GM03348 (cell line): ENCODE data around the gene LRRC74B.
"Not testable (repeated sequence)": the region's sequence is repeated elsewhere in the genome, so short reads cannot be mapped to it uniquely, and the experiment has no call there.

Source experiments
- DNase-seq: peaks from one replicate; pipeline ENCODE4 v3.0.0; 2012; ENCODE audit warnings: low spot score

Gene LRRC74B

DNA sequence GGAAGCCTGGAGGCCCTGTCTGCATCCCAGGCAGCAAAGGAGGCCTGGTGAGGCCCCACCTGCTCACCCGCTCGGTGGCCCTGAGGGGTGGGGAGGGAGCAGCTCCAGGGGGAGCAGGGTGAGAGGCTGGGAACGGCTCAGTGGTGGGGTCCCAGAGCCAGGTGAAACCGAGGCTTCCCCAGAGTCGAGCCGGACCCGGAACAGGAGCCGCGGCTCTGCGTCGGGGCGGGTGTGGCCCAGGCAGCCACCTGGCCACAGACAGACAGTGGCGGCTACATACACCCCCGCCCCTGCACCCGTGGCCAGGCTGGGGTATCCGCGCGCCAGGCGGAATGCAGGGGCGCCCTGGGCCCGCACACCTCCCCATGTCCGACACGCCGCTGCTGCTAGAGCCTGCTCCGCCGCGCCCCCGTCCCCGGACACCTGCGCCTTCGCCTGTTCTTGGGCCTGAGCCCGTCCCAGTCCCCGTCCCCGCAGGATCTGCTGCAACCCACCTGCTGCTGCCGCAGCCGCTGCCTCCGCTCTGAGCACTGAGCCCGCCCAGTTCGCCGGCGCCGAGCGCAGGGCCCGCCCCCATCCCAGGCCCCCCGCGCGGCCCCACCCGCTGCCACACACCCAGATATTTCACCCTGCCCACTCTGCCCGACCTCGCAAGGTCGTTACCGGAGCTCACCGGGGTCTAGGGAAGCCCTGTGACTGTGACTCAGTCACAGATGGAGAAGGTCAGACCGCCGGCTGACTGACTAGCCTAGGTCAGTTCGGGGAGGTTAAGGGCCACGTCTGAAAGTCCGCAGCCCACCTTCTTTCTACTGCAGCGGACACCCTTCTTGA is 13.5 kb upstream of the LRRC74B start, which contains the start of gene SLC7A4:
SLC7A4 (minus strand) TSS at position 525 of the 831 bp plus-strand sequence. CDS start 749 bp downstream, outside the sequence.
- DNase-seq, result no peak

DNA sequence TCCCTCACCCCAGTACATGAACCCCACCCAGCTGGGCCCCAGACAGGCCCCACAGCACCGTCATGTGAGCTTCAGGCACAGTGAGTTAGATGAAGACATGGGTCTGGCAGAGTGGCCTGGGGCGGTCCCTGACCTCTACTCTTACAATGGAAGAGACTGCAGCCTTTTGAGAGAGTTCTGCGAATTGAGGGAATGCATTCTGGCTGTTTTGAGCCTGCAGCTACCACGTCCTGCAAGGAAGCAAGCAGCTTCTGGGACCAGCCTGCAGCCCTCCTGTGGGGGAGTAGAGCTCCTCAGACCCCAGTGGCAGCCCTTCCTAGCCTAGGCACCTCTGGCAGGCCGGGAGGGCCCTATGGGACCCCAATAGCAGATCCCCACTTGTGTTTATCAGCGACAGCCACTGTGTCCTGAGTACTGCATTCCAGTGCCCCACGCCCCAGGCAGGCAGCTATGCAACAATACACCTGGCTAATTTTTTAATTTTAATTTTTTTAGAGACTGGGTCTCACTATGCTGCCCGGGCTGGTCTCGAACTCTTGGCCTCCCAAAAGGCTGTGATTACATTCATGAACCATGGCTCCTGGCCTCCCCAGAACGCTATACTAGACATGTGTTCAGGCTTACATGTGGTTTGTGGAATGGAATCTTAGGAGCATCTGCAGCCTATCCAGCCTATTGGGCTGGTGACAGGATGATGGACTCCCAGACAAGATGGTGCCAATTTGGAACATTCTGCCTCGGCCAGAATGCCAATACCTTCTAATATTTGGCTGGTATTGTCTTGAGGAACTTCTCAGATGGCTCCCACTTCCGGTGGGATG is 12.7 kb upstream of the LRRC74B start:
- DNase-seq, result no peak

DNA sequence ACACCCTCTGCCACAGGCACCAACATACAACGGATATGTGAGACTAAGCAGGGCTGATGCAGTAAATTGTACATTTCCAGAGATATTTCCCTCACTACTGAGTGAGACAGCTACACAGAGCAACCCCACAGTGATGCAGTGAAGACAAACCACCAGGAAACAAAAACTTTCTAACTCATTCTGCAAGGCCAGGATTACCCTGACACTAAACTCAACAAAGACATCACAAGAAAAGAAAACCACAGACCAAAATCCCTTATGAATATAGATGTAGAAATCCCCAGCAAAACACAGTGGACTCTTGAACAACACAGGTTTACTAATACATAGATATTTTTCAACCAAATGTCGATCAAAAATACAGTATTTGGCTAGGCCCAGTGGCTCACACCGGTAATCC is 11.9 kb upstream of the LRRC74B start:
- DNase-seq, result no peak

DNA sequence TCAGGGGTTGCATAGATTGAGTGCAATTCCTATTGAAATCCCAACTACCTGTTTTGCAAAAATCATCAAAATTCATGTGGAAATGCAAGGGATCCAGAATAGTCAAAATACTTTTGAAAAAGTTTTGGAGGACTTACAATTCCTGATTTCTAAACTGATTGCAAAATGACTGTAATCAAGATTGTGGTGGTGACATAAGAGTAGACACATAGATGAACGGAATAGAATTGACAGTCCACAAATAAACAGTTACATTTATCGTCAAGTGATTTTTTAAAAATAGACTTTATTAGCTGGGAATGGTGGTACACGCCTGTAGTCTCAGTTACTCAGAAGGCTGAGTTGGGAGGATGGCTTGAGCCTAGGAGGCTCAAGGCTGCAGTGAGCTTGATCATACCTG is 10.8 kb upstream of the LRRC74B start:
- no peak for DNase-seq

DNA sequence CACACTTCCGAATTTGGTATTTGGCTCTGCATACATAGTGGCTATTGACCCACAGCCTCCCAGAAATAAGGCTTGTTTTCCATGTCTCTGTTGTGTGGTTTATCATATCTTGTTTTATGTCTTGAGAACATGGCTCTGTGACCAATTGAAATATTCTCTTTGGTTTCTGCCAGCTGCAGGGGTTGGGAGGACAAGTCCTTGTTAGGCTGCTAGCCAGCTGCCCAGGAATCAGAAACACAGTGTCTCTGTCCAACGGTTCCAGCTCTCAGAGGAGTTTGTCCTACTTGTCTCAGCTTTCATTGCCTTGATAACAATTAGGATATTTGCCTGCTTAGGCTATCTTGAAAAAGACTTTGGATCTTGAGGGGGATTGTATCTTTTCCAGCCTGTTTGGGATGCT is 7.3 kb upstream of the LRRC74B start:
- no peak for DNase-seq

DNA sequence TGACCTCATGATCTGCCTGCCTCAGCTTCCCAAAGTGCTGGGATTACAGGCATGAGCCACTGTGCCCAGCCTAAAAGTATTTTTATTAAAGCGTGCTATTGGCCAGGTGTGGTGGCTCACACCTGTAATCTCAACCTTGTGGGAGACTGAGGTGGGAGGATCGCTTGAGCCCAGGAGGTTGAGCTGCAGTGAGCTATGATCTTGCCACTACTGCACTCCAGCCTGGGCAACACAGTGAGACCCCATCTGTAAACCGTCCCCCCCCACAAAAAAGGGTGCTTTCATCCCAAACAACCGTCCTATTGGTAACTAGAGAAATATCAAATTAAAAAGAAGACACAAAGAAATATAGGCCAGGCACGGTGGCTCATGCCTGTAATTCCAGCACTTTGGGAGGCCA is 6.6 kb upstream of the LRRC74B start:
- not testable (repeated sequence) for DNase-seq

DNA sequence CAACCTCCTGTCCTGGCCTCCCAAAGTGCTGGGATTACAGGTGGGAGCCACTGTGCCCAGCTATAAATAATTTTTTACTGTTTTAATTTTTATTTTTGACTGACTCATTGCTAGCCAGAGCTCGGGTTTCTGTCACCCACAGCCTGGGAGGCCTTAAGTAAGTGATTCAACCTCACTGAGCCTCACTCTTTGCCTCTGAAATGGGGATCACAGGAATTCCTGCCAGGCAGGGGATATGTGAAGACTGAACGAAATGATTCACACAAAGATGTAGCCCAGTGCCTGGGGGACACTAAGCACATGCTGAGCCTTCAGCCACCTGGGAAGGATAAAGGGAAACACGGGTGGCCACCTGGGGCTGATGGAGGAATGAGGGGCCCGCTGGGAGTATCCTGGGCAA is 3.8 kb upstream of the LRRC74B start:
- no peak for DNase-seq

DNA sequence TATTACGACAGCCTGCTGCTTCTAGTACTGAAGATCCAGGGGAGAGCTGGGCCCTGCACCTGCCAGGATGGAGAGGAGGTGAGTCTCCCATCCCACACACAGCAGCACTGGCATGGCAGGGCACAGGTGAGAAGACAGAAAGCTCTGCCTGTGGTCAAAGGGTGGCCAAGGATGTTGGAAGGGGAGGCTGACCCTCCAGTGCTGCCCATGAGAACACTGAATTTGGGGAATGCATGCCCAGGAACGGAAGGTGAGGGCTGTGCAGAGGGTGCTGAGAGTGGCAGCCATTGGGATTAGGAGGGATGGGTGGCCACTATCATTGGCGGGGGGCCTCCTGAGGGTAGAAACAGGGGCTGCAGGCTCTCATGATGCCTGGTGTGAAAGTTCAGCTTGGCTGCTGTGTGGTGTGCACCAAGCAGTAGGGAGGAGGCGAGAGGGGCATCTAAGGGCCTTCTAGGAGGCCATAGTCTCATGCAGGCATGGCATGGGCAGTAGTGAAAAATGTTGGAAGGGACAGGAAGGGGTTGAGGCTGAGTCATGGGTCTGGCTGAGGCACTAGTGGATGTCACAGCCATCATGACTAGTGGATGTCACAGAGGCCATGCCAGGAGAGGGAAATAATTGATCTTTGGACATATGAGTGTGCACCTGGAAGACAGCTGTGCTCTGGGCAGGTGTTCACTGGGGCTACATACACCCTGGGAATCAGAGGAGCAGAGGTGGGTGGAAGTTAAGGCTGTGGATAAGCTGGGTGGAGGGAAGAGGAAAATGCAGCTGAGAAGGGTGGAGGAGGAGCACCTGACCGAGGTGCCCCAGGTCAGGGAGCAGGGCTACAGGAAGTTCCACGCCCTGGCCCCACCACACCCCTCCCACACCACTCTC is 2.5 kb upstream of the LRRC74B start:
- no peak for DNase-seq

DNA sequence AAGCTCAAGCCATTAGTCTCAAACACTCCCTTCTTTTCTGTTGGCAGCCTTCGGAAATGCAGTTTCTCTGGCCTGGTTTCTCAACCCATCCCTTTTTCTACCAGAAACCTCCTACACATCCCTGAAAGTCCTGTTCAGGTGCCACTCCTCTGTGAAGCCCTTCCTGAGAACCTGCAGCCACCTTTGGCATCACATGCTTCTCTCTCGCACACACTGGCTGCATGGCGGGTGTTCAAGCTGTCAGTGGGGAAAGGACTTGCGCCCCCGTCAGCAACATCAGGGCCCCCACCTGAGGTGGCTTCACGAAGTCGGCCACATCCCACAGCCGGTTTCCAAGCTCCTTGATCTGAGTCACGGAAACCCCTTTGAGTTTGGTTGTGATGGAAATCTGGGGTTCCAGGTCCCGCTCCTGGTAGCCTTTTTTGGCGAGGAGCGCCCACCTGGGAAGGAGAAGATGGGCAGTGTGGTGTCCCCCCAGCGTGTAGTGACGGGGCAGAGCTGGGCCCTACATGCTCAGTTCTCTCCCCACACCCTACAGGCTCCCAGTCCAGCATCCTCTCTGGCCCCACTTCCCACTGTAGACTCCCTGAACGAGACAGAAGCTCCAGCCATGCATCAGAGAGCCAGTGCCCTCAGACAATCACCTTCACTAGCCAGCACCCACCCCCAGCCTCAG is 1.7 kb upstream of the LRRC74B start:
- no peak for DNase-seq

DNA sequence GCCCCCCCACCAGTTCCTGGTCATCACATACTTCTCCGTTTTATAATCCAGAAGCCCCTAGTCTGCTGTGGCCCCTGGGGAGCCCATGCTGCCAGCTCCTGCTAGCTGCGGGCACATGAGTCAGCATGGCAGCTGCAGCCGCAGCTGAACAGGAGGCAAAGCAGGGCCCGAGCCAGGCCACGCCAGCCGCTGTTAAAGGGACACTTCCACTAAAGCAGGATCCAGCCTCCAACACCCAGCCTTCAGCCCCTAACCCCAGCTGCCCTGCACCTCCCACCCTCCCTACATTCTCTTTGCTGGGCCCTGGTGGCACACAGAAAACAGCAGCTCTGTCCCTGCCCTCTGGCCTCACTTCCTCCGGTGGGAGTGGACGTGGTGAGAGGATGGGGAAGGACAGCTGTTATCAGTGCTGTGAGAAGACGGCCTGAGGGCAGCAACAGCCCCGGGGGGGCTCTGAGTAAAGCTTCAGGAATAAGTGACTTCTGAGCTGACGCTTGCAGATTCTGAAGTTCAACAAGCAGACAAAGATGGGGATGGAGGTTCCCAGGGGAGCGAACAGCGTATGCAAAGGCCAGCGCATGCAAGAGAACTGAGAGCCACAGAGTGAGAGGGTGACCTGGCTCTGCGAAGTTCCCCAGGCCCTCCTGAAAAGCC is 688 bp upstream of the LRRC74B start:
- DNase-seq, result peak; percentile 54

DNA sequence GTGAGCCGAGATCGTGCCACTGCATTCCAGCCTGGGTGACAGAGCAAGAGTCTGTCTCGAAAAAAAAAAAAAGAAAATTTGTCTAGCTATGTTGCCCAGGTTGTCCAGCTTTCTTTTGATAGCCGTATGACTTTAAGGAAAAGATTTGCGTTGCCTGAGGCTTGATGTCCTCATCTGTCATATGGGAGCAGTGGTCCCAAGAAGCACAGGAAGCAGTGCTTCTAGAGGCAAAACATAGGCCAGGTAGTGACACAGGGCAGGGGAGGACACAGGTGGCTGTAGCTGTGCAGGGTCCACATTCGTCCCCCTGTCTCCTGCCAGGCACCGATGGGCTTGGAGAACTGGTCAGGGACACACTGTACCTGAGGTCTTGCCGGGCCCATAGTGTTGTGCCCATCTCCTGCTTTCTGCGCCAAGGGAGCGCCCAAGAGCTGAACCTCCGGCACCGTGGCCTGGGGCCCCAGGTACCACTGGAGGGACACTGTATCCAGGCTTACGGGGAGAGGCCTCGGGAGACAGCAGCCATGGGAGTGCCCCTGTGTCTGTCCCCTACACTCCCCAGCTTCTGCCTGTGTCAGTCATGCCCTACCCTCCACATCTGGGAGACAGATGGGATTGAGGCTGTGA is 1.4 kb downstream of the LRRC74B start:
- no peak for DNase-seq

DNA sequence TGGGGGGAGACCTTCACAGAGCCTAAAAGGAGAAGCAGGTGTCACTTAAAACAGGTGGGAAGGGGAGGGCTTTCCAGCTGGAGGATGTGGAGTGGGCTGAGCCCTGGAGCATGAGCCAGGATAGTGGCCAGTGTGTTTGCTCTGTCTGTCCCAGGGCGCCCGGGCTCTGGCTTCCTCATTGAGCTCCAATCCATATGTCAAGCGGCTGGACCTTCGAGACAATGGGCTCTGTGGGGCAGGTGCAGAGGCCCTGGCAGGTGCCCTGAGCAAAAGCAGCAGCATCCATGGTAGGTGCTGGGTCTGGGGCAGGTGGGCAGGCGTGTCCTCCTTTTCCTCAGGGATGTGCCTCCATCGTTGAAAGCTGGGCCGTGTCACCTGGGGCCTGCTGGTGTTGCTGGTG is 2.0 kb downstream of the LRRC74B start:
- no peak for DNase-seq

DNA sequence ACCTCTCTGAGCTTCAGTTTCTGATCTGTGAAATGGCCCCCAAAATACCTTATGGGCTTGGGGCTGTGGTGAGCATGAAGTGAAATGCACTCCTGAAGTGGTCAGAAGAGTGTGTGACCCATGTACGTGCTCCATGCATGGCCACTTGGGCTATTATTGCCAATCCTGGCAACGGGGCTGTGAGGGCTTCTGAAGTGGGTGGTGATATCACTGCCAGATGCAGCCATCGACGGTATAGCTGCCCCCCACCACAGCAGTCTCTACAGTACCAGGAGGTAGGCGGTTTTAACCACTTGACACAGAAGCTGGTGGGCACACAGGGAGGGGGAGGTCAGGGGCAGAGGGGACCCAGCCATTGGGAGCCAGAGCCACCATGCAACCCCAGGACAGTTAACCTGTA is 2.7 kb downstream of the LRRC74B start:
- not testable (repeated sequence) for DNase-seq

DNA sequence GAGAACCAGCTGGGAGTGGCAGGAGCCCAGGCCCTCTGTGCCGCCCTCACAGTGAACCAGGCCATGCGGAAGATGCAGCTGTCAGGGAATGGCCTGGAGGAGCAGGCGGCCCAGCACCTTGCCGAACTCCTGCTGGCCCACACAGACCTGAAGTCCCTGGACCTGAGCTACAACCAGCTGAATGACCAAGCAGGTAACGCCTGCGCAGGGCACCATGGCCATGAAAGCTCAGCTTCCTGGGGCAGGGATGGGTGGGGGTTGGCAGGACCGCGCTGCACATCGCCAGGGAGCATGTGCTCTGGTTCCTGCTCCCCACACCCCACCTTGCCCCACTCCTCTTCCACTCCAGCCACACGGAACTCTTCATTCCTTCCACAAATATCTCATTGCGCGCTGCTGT is 3.2 kb downstream of the LRRC74B start:
- not testable (repeated sequence) for DNase-seq

DNA sequence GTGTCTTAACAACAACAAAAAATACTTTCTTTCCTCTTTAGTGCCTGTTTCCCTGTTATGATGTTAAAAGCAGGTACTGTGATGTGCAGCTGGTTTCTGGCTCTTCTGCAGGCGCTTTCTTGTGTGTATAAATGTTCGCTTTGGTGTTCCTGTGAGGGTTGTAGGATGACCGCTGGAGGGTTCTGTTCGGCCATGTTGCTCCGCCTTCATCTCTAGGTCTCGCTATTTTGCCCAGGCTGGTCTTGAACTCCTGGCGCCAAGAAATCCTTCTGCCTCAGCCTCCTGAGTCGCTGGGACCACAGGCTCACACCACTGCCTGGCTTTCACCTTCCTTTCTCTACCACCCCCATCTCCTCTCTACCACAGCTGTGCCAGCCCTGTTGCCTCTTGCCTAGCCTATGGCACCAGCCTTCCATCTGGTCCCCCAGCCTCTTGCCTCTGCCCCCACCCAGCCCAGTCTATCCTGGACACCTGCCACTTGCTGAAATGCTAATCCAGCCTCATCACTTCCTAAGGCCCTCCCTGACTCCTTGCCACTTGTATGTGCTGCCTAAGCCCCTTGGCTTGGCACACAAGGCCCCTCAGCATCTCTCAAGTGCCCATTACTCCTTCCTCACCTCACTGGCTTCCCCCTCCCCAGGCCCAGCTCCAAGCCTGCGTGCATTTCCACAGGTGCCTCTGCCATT is 5.5 kb downstream of the LRRC74B start:
- DNase-seq, result no peak

DNA sequence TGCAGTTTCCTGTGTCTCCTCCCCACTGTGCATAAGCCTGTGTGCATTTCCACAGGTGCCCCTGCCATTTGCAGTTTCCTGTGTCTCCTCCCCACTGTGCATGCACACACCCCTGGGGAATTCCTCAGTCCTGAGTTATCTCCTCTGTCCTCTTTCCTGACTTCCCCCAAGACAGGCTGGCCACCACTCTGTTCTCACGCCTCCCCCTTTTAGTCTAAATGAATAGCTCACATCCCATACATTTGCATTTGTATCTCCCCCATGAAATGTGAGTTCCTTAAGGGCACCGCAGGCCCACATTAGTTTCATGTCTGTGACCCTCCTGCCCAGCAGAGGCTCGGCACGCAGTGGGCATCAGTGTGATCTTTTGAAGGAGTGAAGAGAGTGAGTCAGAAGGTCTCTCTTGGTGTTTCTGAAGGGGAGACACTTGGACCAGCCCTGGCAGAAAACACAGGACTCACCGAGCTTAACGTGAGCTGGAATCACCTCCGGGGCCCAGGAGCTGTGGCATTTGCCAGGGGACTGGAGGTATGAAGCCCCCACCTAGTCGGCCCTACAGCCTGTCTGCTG is 6.2 kb downstream of the LRRC74B start:
- peak; percentile 31 for DNase-seq

DNA sequence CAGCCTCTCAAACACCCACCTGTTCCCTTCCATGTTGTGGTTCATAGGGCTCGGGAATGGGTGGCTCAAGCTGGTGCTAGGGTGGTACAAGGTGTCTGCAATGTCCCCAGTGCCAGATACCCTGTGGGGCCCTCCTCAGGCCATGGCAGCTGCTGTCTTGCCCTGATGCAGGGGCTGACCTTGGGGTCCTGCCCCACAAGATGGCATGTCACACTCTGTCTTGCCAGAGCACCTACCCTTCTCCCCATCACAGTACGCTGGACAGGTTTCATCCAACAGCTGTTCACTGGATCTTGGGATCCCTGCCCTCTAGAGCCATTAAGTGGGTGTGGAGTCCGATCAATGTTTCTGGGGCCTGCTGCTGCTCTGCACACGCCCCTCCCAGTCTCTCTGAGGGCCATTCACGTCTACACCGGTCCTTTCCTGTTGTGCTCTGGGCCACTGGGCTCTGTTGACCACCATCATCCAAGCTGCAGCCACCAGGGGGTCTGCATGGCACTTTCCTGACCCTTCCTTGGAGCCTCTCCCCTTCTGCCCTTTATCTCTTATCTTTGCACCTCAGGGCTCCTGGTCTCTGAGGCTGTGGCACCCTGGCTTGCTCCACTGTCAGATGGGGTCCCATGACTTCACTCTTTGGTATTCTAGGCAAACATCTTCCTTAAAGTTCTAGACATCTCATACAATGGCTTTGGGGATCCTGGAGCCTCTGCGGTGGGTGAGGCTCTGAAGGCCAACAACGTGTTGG is 7.1 kb downstream of the LRRC74B start:
- no peak for DNase-seq

DNA sequence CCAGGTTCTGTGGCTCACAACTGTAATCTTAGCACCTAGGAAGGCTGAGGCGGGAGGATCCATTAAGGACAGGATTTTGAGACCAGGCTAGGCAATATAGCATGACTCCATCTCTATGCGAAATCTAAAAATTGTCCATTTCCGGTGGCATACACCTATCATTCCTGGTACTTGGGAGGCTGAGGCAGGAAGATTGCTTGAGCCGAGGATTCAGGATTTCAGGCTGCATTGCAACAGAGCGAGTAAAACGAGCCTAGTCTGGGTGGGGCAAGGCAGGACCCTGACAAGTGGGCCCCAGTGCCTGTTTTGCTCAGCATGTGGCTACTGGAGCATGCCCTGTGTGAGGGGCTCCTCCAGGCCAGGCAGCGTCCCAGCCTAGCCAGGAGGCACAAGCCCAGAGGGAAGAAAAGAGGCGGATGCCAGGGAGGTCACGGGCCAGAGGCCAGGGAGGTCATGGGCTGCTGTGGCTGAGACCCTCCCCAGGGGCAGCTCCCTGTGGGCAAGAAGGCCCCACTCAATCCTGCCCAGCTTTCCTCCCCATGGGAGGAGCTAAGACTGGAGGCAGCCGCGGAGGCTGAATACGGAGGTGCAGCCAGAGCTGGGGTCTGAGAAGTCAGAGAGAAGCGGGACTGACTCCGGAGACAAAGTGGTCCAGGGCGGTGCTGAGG is 8.4 kb downstream of the LRRC74B start:
- DNase-seq, result no peak
